Measurements from ENCODE around the gene FNBP1L.

FNBP1L gene
- 0 to 11.7 (median 6.1) reads per million in 9 experiments for total RNA-seq

DNA sequence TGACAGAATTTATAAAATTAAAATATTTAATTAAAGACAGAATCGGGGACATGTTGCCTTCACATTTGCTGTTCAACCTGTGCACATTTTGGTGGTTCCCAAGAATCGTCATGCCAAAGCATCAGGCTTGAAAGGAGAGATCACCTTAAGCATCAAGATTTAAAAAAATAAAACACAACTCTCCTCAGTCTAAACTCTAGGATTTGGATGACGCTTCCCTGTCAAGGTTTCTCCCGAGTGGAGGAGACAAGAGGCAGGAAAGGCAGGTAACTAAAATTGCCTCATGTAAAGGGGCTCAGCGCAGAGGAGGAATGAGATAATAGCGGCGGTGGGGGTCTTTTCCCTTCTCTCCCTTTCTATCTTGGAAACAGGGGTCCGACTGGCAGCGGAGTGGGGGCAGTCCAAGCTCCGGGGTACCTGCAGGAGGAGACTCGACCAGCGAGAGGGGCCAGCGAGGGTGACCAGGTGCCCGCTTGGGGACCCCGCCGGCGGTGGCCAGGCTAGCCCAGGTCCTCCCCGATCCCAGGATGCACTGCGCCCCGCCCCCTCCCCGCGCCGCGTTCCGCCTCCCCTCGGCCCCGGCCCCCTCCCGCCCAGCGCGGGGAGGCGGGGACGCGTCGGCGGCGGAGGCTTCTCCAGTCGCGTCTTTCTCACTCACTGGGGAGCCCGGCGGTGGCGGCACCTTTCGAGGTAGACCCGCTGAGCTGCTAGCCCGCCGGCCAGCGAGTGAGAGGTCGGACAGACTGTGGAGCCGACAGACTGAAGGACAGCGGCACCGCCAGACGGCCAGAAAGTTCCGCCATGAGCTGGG lies at the start of gene FNBP1L:
Gene FNBP1L, plus strand, starts transcription at position 638 of the 811 bp plus-strand sequence. Its CDS starts 164 bp downstream, at position 802.
- peak within 1 kb of the TSS in 1 of 2 donors; percentile 69 for H3K27ac Mint-ChIP-seq
- H3K9me3 Mint-ChIP-seq = no peaks in the 10 kb centered on the region
- DNase-seq = peak in 2 of 3 experiments; percentile 18 to 25
- H3K4me1 Mint-ChIP-seq (ENCODE audit: low read depth in 2 of 2) = peaks cover 10 to 18% of the 10 kb centered on the region in 2 donors
- ATAC-seq (replicated peaks) = peak; percentile 79
- peak within 1 kb of the TSS; percentile 89 to 90 for H3K4me3 Mint-ChIP-seq
- H3K27me3 Mint-ChIP-seq = peaks cover 54 to 66% of the 10 kb centered on the region in 2 donors
- no peaks in the 10 kb centered on the region for H3K36me3 Mint-ChIP-seq (ENCODE audit: insufficient read depth)

DNA sequence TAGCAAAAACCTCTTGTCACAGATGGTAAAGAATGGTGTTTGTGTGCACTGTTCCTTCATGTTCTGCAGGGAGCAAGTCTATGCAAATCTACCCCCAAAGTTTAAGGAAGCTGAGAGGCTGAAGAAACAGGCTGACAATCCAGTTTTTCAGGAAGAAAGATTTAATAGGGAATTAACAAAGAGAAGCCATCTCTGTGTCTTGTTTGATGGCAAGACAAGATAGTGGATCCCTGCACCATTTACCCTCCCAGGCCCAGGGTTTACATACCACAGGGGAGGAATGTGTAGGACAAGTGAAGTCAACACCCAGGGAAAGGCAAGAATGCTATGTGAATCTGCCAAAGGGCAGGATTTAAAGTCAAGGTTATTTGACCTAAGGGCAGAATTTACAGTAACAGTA lies 48.1 kb upstream of the FNBP1L start:
- H3K4me1 Mint-ChIP-seq (ENCODE audit: low read depth in 2 of 2) = no peaks in the 10 kb centered on the region
- DNase-seq = no peak
- no peak overlapping the region for H3K27ac Mint-ChIP-seq
- no peak for ATAC-seq (replicated peaks)
- no peaks in the 10 kb centered on the region for H3K36me3 Mint-ChIP-seq (ENCODE audit: insufficient read depth)
- no peak overlapping the region for H3K4me3 Mint-ChIP-seq
- no peaks in the 10 kb centered on the region for H3K9me3 Mint-ChIP-seq
- H3K27me3 Mint-ChIP-seq = peaks cover under 1 to 4% of the 10 kb centered on the region in 2 donors

DNA sequence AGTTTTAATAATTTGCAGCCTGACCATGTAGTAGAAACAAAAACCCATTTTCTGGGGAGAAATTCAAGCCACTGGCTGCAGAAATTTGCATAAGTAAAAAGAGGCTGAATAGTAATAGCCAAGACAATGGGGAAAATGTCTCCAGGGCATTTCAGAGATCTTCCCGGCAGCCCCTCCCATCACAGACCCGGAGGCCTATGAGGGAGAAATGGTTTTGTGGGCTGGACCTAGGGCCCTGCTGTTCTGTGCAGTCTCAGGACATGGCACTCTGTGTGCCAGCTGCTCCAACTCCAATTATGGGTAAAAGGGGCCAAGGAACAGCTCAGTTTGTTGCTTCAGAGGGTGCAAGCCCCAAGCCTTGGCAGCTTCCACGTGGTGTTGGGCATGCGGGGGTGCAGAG lies 39.7 kb upstream of the FNBP1L start:
- Mint-ChIP-seq H3K4me3 (no peak overlapping the region), H3K36me3 (ENCODE audit: insufficient read depth) (no peaks in the 10 kb centered on the region), H3K9me3 (no peaks in the 10 kb centered on the region), H3K27ac (no peak overlapping the region), H3K27me3 (peaks cover 19 to 36% of the 10 kb centered on the region in 2 donors), H3K4me1 (ENCODE audit: low read depth in 2 of 2) (peaks cover 0 to 3% of the 10 kb centered on the region in 2 donors)
- no peak for DNase-seq
- ATAC-seq (replicated peaks) = no peak

DNA sequence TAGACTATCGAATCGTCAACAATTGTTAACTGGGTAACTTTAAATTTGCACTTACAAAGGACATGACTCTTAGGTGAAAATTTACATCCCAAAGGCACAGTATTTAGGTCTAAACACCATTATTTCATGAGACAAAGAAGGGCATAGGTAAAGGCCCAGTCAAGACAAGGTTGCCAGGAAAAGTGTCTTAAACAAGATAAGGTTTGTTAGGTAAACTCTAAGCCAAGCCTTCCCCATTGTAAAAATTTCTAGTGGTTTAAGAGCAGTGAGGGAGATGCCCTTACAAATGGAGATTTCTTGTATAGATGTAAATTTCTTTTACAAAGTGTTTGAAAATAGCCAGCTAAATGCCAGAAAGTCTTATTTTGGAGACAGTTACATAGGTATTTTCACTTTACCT lies 36.9 kb upstream of the FNBP1L start:
- DNase-seq = no peak

DNA sequence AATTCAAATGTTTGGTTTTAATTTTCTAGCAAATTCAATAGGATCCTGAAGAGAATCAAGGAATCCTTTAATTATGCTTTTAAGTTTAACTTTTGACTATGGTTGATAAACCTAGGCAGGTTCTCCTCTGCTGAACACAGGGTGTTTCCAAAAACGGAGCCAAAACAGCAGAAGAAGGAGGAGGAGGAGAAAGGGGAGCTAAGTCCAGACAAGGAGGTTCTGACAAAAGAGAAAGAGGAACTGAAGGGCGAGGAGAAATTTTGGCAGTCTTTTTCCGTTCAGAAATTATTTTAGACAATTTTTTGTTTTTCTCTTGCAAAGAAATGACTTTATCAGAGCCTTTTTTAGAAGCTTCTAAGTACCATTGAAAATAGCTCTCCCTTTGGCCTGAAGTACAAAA lies 33.2 kb upstream of the FNBP1L start:
- Mint-ChIP-seq H3K36me3 (ENCODE audit: insufficient read depth) (peaks cover 2% of the 10 kb centered on the region), H3K4me3 (no peak overlapping the region), H3K9me3 (no peaks in the 10 kb centered on the region), H3K27me3 (peaks cover 11 to 29% of the 10 kb centered on the region in 2 donors), H3K27ac (no peak overlapping the region), H3K4me1 (ENCODE audit: low read depth in 2 of 2) (no peaks in the 10 kb centered on the region)
- no peak for ATAC-seq (replicated peaks)
- no peak for DNase-seq

More for the DNA sequence above, 36.9 kb upstream of the FNBP1L start:
- Mint-ChIP-seq H3K4me1 (ENCODE audit: low read depth in 2 of 2) (peaks cover 0 to 3% of the 10 kb centered on the region in 2 donors), H3K4me3 (no peak overlapping the region), H3K36me3 (ENCODE audit: insufficient read depth) (no peaks in the 10 kb centered on the region), H3K9me3 (no peaks in the 10 kb centered on the region), H3K27ac (no peak overlapping the region), H3K27me3 (peaks cover 17 to 27% of the 10 kb centered on the region in 2 donors)
- no peak for ATAC-seq (replicated peaks)

DNA sequence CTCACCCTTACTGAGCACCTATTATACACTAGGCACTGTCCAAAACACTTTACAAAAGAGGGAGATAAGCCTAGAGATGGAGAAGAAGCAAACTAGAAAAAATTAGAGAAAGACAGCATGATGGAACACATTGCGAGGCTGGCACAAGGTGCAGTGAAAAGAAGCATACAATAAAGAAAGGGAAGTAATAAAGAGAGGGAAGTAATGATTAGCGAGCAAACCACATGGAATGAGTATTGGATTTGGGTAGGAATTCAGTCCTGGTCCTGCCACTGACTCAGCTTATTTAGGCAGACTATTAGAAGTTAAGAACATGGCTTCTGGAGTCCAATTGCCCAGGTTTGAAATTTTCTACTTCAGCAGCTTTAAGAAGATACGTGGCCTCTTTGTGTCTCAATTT lies 32.6 kb upstream of the FNBP1L start:
- Mint-ChIP-seq H3K27ac (no peak overlapping the region), H3K4me1 (ENCODE audit: low read depth in 2 of 2) (no peaks in the 10 kb centered on the region), H3K9me3 (no peaks in the 10 kb centered on the region)

DNA sequence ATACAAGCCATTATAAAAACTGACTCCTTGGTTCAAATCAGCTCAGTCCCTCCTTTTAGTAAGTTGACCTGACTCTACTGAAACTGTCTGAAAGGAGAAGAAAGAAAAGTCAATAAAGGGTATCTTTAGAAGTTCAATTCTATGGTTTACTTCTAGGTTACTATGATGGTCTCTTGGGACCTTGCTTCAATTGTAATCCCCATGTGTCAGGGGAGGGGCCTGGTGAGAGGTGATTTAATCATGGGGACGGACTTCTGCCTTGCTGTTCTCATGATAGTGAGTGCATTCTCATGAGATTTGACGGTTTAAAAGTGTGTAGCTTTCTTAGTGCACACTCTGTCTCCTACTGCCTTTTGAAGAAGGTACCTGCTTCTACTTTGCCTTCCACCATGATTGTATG lies 31.7 kb upstream of the FNBP1L start:
- Mint-ChIP-seq H3K9me3 (no peaks in the 10 kb centered on the region), H3K4me1 (ENCODE audit: low read depth in 2 of 2) (no peaks in the 10 kb centered on the region), H3K4me3 (no peak overlapping the region), H3K36me3 (ENCODE audit: insufficient read depth) (peaks cover 3% of the 10 kb centered on the region), H3K27ac (no peak overlapping the region), H3K27me3 (peaks cover 19 to 35% of the 10 kb centered on the region in 2 donors)
- ATAC-seq (replicated peaks) (no peak), DNase-seq (no peak)

More for the DNA sequence above, 32.6 kb upstream of the FNBP1L start:
- ATAC-seq (replicated peaks) = no peak
- no peak for DNase-seq
- no peak overlapping the region for H3K4me3 Mint-ChIP-seq
- peaks cover 3% of the 10 kb centered on the region for H3K36me3 Mint-ChIP-seq (ENCODE audit: insufficient read depth)
- peaks cover 11 to 29% of the 10 kb centered on the region in 2 donors for H3K27me3 Mint-ChIP-seq

DNA sequence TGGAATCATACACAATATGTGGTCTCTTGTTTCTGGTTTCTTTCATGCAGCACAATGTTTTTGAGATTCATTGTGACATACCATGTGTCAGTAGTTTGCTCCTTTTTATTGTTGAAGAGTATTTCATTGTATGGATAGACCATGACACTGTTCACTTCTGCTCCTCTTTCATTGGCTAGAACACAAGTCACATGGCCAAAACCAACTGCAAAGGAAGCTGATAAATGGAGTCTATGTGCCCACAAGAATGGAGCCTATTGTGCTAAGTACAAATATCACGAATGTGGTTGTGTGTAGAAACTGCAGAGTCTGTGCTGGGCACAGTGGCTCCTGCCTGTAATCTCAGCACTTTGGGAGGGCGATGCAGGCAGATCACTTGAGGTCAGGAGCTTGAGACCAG lies 28.6 kb upstream of the FNBP1L start:
- H3K4me1 Mint-ChIP-seq (ENCODE audit: low read depth in 2 of 2) = no peaks in the 10 kb centered on the region
- no peak overlapping the region for H3K27ac Mint-ChIP-seq
- peaks cover 3% of the 10 kb centered on the region for H3K36me3 Mint-ChIP-seq (ENCODE audit: insufficient read depth)

DNA sequence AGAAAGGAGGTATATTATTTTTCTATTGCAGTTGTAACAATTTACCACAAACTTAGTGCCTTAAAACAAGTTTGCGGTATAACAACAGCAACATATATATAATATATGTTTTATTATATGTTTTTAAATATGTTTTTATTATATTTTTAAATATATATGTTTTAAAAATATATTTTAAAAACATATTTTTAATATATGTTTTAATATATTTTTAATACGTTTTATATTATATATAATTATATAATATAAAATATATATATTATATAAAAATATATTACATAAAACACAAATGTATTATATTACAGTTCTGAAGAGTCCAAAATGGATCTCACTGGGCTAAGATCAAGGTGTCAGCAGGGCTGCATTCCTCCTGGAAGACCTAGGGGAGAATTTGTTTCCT lies 27.5 kb upstream of the FNBP1L start:
- no peaks in the 10 kb centered on the region for H3K9me3 Mint-ChIP-seq
- ATAC-seq (replicated peaks) (no peak), DNase-seq (no peak)
- H3K27me3 Mint-ChIP-seq = peaks cover 9 to 26% of the 10 kb centered on the region in 2 donors
- H3K36me3 Mint-ChIP-seq (ENCODE audit: insufficient read depth) = peaks cover 3% of the 10 kb centered on the region
- H3K4me3 Mint-ChIP-seq = no peak overlapping the region
- no peak overlapping the region for H3K27ac Mint-ChIP-seq
- no peaks in the 10 kb centered on the region for H3K4me1 Mint-ChIP-seq (ENCODE audit: low read depth in 2 of 2)

More for the DNA sequence above, 28.6 kb upstream of the FNBP1L start:
- ATAC-seq (replicated peaks) (no peak), DNase-seq (no peak)
- H3K9me3 Mint-ChIP-seq = no peaks in the 10 kb centered on the region
- peaks cover 9 to 32% of the 10 kb centered on the region in 2 donors for H3K27me3 Mint-ChIP-seq
- H3K4me3 Mint-ChIP-seq = no peak overlapping the region

DNA sequence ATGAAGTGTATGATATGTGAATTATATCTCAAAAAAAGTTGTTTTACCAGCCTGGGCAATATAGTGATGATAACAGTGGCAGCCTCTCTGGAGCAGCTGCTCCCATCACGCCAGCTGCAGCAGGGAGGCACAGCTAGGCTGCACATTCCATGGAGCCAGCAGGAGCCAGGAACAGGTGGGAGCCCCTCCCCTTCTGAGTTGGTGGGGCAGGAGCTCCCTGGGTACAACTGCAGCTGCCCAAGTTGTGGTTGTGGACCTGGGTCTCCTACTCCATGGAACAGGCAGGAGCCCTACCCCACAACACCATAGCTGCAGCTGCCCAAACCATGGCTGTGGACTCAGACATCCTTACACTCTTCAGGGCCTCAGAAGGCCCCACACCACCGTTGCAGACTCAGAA lies 21.7 kb upstream of the FNBP1L start:
- no peaks in the 10 kb centered on the region for H3K4me1 Mint-ChIP-seq (ENCODE audit: low read depth in 2 of 2)
- peaks cover 17 to 24% of the 10 kb centered on the region in 2 donors for H3K27me3 Mint-ChIP-seq
- no peak for ATAC-seq (replicated peaks)
- H3K4me3 Mint-ChIP-seq = no peak overlapping the region
- H3K36me3 Mint-ChIP-seq (ENCODE audit: insufficient read depth) = no peaks in the 10 kb centered on the region
- H3K27ac Mint-ChIP-seq = no peak overlapping the region
- H3K9me3 Mint-ChIP-seq = no peaks in the 10 kb centered on the region
- no peak for DNase-seq

DNA sequence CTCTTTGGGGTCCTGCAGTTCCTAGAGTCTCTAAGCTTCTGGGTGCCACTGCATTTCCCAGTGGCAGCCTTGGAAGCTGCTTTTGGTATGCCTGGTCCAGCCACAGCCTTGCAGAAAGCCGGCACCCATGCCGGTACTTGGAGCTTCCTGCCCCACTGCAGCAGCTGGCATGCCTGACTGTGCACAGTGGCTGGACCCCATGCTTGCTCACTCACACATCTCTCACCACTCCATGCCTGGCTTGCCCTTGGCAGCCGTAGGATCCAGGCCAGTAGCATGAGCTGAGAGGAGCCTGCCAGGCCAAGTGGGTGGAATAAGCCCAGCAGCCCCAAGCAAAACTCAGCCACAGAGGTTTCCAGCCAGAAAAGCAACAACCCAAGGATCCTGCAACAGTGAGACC lies 20.3 kb upstream of the FNBP1L start:
- Mint-ChIP-seq H3K4me1 (ENCODE audit: low read depth in 2 of 2) (no peaks in the 10 kb centered on the region), H3K9me3 (no peaks in the 10 kb centered on the region), H3K27me3 (peaks cover 17 to 23% of the 10 kb centered on the region in 2 donors), H3K27ac (no peak overlapping the region), H3K36me3 (ENCODE audit: insufficient read depth) (no peaks in the 10 kb centered on the region), H3K4me3 (no peak overlapping the region)
- ATAC-seq (replicated peaks) (no peak), DNase-seq (no peak)

DNA sequence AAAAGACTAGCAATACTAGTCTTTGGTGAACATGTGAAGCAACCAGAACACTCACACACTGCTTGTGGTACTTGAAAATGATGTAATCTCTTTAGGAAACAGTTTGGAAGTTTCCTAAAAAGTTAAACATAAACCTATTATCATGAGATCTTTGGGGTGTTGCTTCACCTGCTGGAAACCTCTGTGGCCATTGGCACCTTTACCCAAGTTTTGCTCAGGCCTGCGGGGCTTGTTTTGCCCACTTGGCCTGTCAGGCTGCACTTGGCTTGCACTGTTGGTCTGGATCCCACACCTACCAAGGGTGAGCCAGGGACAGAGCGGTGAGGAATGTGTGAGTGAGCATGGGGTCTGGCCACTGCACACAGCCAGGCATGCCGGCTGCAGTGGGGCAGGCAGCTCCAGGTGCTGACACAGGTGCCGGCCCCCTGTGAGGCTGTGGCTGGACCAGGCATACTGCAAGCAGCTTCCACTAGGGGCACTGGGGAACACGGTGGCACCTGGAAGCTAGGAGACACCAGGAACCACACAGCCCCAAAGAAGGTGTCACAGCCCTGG lies 14.4 kb upstream of the FNBP1L start:
- Mint-ChIP-seq H3K9me3 (no peaks in the 10 kb centered on the region), H3K27me3 (peaks cover 5 to 8% of the 10 kb centered on the region in 2 donors), H3K4me3 (no peak overlapping the region), H3K36me3 (ENCODE audit: insufficient read depth) (peaks cover 3% of the 10 kb centered on the region), H3K27ac (no peak overlapping the region), H3K4me1 (ENCODE audit: low read depth in 2 of 2) (no peaks in the 10 kb centered on the region)
- ATAC-seq (replicated peaks) = no peak
- DNase-seq = no peak

DNA sequence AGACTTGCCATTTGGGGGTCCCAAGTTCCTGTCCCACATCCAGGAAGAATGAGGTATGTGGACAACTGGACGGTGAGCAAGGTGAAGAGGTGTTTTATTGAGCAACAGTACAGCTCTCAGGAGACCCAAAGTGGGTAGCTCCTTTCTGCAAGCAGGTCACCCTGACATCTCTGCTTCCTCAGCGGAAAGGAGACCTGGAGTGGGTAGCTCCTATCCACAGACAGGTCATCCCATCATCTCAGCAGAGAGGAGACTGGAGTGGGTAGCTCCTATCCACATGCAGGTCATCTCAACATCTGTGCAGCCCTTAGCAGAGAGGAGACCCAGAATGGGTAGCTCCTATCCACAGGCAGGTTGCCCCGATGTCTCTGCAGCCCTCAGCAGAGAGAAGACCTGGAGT lies 13.8 kb upstream of the FNBP1L start:
- DNase-seq = no peak
- Mint-ChIP-seq H3K27me3 (peaks cover 7 to 11% of the 10 kb centered on the region in 2 donors), H3K4me3 (no peak overlapping the region), H3K27ac (no peak overlapping the region), H3K36me3 (ENCODE audit: insufficient read depth) (peaks cover 3% of the 10 kb centered on the region), H3K9me3 (no peaks in the 10 kb centered on the region), H3K4me1 (ENCODE audit: low read depth in 2 of 2) (no peaks in the 10 kb centered on the region)
- no peak for ATAC-seq (replicated peaks)

DNA sequence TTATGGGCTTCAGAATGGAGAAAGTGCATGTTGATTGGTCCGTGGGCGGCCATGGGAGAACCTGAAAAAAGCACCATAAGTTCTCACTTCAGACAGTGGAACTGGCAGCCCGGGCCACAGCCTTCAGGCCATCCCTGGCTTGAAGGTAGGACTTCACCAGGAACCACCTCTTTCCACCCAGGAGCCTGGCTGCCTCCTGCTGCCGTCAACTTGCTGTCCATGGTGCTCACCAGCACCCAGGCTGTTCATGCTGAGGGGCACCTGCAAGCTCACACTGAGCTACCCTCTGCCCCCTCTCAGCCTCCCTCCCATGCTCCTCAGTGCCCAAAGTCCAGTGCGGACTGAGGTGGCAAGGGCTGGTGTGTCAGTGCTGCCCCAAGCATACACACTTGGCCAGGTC lies 12.9 kb upstream of the FNBP1L start:
- DNase-seq (no peak), ATAC-seq (replicated peaks) (no peak)
- no peaks in the 10 kb centered on the region for H3K9me3 Mint-ChIP-seq
- peaks cover 11 to 19% of the 10 kb centered on the region in 2 donors for H3K27me3 Mint-ChIP-seq
- H3K36me3 Mint-ChIP-seq (ENCODE audit: insufficient read depth) = peaks cover 3% of the 10 kb centered on the region
- no peaks in the 10 kb centered on the region for H3K4me1 Mint-ChIP-seq (ENCODE audit: low read depth in 2 of 2)
- no peak overlapping the region for H3K4me3 Mint-ChIP-seq
- no peak overlapping the region for H3K27ac Mint-ChIP-seq

Data from effector memory CD8-positive, alpha-beta T cell (primary cell).